Measurements from ENCODE around the gene FOXQ1. TPM values are rescaled to one million over a fixed set of nuclear protein-coding genes. Genes with fewer than 3 reads are reported as not detected.

Gene FOXQ1
- total and polyA plus RNA-seq, 10 of the 15 experiments (the other 5 are each of a cell fraction or from before 2014, with no cell fraction given): 0.08 TPM; not detected in 9

DNA sequence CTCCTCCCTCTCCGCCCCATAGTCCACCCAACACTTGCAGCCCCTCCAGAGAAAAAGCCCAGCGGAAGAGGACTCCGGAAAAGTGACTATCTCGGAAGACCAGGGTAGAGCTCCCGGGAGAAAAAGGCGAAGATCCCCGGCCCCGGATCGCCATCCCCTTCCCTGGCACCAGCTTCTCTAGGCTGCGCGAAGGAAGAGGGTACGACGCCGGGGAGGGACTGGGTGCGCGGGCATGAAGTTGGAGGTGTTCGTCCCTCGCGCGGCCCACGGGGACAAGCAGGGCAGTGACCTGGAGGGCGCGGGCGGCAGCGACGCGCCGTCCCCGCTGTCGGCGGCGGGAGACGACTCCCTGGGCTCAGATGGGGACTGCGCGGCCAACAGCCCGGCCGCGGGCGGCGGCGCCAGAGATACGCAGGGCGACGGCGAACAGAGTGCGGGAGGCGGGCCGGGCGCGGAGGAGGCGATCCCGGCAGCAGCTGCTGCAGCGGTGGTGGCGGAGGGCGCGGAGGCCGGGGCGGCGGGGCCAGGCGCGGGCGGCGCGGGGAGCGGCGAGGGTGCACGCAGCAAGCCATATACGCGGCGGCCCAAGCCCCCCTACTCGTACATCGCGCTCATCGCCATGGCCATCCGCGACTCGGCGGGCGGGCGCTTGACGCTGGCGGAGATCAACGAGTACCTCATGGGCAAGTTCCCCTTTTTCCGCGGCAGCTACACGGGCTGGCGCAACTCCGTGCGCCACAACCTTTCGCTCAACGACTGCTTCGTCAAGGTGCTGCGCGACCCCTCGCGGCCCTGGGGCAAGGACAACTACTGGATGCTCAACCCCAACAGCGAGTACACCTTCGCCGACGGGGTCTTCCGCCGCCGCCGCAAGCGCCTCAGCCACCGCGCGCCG lies 822 bp downstream of the FOXQ1 start (continued):
- TF ChIP-seq CEBPZ (IDR thresholded peaks at IDR 0.05; ENCODE audit: low read depth, low read length) (no peak), IKZF1 (conservative IDR thresholded peaks at IDR 0.05) (no peak)

GRCh38 chr6:1313384-1313766 lies 1.5 kb downstream of the FOXQ1 start:
- CTCF ChIA-PET: no interaction called here
- DNase-seq (ENCODE audit: low read depth, low spot score) (no peak), ATAC-seq (no peak), FAIRE-seq (no peak)
- no peaks in the 10 kb centered on the region for H4K20me1 ChIP-seq (ENCODE audit: control insufficient read depth, insufficient read depth)
- no peaks in the 10 kb centered on the region; the same call in 2 of the 3 replicates for H3K9me3 ChIP-seq (replicated peaks; ENCODE audit: control insufficient read depth, insufficient read depth, low read length)
- H3K27me3 ChIP-seq (replicated peaks in 1 of 2; ENCODE audit: control insufficient read depth in 2 of 2, insufficient read depth in 2 of 2, low read length in 1 of 2): peaks cover 5 to 21% of the 10 kb centered on the region in 2 experiments
- no peak for TF ChIP-seq ZZZ3 (IDR thresholded peaks at IDR 0.05; ENCODE audit: control insufficient read depth, insufficient read length, low read depth)
- TF ChIP-seq NFXL1 (IDR thresholded peaks at IDR 0.05; ENCODE audit: borderline replicate concordance): no peak
- TF ChIP-seq CHD2 (IDR thresholded peaks at IDR 0.05; ENCODE audit: borderline replicate concordance, low read depth, low read length): no peak
- TF ChIP-seq, protein P1, sequence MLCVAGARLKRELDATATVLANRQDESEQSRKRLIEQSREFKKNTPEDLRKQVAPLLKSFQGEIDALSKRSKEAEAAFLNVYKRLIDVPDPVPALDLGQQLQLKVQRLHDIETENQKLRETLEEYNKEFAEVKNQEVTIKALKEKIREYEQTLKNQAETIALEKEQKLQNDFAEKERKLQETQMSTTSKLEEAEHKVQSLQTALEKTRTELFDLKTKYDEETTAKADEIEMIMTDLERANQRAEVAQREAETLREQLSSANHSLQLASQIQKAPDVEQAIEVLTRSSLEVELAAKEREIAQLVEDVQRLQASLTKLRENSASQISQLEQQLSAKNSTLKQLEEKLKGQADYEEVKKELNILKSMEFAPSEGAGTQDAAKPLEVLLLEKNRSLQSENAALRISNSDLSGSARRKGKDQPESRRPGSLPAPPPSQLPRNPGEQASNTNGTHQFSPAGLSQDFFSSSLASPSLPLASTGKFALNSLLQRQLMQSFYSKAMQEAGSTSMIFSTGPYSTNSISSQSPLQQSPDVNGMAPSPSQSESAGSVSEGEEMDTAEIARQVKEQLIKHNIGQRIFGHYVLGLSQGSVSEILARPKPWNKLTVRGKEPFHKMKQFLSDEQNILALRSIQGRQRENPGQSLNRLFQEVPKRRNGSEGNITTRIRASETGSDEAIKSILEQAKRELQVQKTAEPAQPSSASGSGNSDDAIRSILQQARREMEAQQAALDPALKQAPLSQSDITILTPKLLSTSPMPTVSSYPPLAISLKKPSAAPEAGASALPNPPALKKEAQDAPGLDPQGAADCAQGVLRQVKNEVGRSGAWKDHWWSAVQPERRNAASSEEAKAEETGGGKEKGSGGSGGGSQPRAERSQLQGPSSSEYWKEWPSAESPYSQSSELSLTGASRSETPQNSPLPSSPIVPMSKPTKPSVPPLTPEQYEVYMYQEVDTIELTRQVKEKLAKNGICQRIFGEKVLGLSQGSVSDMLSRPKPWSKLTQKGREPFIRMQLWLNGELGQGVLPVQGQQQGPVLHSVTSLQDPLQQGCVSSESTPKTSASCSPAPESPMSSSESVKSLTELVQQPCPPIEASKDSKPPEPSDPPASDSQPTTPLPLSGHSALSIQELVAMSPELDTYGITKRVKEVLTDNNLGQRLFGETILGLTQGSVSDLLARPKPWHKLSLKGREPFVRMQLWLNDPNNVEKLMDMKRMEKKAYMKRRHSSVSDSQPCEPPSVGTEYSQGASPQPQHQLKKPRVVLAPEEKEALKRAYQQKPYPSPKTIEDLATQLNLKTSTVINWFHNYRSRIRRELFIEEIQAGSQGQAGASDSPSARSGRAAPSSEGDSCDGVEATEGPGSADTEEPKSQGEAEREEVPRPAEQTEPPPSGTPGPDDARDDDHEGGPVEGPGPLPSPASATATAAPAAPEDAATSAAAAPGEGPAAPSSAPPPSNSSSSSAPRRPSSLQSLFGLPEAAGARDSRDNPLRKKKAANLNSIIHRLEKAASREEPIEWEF (IDR thresholded peaks at IDR 0.05; ENCODE audit: insufficient replicate concordance, low read depth, low read length): no peak
- TF ChIP-seq IRF5 (IDR thresholded peaks at IDR 0.05; ENCODE audit: borderline replicate concordance): no peak
- POLR2A ChIA-PET: no interaction called here
- H3K4me2 ChIP-seq (ENCODE audit: control insufficient read depth, insufficient read depth): no peak overlapping the region
- no peak overlapping the region for H3K27ac ChIP-seq (ENCODE audit: control insufficient read depth, insufficient read depth)
- WGBS (ENCODE audit: insufficient coverage, insufficient replicate concordance, low lambda C conversion rate, missing lambda C conversion rate): 68% methylated on average over 33 of the region's 64 CpGs
- BruUV-seq (replicated peaks): no TSS peak
- intact Hi-C loops (cut with micrococcal nuclease; ENCODE audit: unreplicated experiment): no loop called here
- in situ Hi-C loops (cut with MboI): no loop called here
- no peaks in the 10 kb centered on the region for H3K36me3 ChIP-seq (ENCODE audit: control insufficient read depth in 2 of 2, insufficient read depth in 2 of 2, low read length in 1 of 2)
- SMC1A ChIA-PET (ENCODE audit: uncharacterized antibody, unreplicated experiment): no interaction called here
- RAD21 ChIA-PET (ENCODE audit: unreplicated experiment): no interaction called here
- H3K4me1 ChIP-seq (ENCODE audit: control insufficient read depth, insufficient read depth, low read length): no peaks in the 10 kb centered on the region
- no peaks in the 10 kb centered on the region for H3K79me2 ChIP-seq (ENCODE audit: control insufficient read depth, insufficient read depth, low read length)
- H3K9ac ChIP-seq (ENCODE audit: control insufficient read depth, insufficient read depth, low read length): no peak overlapping the region
- H3K4me3 ChIP-seq: no peak overlapping the region
- H2AFZ ChIP-seq (ENCODE audit: control insufficient read depth, low read depth, low read length): no peak overlapping the region
